ENCODE data around the gene C22orf31.

The C22orf31 gene

DNA sequence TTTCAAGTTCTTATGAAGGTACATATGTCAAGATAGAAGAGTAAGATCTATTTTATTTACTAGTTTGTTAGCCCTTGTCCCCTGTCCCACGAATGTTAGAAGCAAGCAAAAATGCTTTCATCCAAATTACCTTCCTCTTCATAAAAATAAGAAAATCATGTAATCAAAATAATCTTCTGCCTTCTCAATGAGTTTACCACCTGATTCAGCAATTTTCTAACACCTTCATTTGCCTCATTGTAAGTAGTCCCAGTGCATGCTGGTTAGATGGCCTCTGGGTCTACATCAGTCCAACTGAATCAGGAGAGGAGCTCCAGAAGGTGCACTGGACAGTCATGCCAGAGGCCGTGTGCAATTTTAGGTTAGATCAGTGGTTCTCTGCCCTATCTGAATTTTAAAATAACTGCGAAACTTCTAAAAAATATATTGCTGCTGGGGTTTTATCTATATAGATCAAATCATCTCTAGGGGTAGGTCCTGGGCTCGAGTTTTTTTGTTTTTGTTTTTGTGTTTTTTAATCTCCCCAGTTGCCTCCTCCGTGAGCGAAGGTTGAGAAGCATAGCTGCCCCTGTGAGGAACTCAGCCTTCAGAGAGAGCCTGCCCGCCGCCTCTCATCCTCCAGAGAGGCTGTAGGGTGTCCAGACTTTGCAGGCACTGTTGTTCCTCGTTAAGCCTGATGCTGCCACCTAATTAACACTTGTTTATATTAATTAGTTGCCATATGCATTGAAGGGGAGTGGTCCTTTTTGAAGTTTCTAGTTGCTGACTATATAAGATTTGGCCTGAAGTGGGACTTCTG lies 32.2 kb downstream of the C22orf31 start:
- DNase-seq: no peak

DNA sequence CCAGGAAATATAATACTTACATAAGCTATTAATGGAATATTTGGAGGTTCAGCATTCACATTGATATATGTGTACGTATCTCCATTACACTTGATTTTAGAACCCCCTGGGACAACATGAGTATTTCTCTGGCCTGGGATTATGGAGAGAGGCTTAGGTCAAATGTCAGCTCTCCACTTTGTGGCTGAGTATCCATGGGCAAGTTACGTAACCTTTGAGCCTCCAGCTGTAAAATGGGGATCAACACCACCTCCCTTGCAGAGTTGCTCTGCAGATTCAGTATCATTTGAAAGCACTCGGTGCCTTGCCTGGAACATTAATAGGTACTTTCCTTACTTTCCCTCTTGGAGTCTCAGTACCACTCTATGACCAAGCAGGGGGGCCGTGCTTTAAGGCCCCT lies 33.2 kb downstream of the C22orf31 start:
- no peak for DNase-seq

DNA sequence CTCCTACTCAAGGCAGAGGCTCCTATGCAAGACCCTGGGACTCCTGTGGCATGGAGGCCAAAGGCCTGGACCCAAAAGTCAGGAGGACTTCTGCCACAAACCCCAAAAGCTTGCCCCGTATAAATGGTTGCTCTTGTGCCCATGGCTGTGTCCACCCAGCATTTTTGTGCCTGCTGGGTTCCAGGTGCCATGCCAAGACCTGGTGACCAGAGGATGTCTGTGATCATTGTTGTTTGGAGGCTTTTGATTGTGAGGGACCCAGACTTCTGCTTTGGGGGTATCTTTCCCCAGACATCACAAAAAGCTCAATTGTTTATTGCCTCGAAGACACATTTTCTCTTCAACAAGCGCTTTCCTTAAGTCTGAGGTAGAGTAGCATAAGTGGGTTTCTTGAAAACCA lies 35.1 kb downstream of the C22orf31 start:
- no peak for DNase-seq

DNA sequence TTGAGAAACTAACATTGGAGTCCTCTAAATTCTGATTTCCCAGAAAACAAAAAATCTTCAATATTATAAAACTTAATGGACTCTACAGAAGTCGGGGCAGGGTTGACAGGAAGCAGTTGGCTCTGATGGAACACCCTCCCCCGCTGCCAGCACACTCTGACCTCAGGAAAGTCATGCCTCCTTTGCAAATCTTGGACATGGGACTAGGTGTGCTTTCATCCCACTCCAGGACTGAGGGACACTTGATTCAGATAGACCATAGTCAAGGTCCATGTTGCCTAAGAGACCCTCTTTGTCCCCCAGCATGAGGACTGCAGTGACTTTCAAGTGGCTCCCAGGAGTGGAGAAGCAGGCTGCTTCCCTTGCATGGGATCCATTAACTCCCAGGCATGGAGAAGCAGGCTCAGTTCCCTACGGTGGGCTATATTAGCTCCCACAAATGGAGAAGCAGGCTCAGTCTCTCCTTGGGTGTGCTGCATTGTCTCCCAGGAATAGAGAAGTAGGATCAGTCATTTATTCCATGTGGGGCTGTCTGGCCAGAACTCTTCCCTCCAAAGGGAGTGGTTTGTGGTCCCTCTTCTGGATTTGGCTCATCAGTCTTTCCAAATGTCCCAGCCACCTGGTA lies 38.3 kb downstream of the C22orf31 start:
- no peak for DNase-seq

DNA sequence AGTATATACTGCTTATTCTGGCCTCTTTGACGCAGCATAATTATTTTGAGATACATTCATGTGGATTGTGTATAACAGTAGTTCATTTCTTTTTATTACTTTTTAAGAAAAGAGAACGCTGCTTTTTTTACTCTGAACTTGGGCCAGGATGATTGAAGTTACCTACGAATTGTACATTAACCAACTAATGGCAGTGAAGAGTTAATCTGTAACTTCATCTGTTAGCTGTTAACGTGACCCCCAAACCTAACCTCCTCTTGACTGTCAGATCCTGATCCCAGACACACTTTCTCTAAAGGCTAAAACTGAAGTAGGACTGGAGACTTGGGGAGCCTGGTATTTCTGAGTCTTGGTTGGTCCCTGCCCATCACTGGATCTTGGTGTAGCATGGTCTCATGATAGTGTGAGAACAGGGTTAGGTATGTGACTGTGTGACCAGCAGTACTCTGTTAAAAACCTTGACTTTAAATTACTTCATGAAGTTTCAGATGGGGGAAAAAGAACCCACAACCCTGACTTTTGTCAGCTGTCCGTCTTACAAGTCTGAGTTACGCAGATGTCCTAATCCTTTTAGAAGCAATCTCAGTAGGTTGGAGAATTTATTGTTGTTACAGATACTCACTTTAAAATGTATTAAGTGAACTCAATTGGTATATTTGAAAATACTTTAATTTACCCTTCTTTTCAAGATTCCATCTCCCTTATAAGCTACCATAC lies 39.4 kb downstream of the C22orf31 start:
- no peak for DNase-seq

DNA sequence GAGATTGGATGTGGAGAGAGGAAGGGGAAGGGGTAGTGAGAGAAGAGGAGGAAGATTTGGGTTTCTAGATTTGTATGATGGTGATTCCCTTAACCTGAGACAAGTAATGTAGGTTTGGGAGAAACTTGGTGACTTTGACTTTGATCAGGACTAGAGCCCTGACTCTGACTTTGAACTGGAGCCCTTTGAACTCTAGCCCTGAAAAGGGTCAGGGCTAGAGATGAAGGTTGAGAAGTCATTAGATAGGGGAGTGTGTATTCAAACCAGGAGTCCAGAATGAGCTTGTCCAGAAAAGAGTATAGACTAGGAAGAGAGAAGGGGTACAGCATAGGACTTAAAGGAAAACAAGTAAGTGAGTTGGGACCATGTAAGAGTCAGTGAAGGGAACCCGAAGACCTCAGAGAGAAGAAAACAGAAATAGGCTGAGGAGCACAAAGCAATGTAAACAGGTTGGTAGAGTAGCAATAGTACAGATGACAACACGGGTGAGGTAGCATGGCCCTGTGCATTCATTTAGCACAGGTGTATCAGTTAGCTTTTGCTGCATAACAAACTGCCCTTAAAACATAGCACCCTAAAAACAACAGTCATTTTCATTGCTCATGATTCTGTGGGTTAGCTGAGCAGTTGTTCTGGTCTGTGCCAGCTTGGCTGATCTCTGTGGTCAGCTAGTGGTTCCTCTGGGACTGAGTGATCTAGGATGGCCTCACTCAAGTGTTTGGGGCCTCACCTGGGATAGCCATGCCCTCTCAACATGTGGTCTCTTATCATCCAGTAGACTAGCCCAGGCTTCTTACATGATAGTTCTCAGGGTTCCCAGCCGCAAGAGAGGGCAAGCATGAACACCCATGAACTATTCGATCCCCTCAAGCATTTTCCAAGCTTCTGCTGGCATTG lies 43.1 kb downstream of the C22orf31 start:
- no peak for DNase-seq

DNA sequence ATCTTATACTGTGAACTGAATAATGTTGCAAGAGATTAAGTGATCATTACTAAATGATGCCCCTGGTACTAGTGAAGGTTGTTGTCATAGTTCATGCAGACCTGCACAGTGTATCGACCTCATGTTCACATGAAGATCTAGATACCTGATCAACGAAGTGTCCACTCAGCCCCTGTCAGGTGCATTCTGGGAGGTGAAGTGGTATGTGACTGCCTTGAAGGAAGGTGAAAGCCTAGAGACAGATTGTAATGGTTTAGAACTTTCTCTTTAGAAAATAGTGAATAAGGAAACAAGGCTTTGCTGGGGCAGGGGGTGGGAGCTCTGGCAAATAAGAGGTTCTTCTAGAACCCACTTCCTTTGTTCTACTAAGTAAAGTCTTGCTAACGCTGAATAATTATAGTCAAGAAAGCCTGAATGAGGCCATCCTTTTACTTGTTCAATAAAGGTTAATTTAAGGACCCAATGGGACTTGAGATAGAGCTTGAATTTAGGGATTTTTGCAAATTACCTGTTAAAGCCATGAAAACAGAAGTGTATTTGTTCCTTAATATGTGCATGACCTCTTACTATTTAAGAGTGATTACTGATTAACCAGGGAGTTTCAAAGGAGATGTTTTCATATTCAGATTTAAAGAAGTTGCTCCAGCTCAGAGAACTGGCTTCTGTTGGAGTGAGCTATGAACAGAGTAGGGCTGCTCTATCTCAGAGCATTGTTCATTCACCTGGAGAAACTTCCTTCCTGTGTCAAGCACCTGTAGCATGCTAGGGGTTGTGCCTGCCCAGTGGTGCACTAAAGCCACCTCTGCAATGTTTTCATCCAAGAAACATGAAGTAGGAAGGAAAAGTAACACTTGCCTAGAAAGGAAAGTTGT lies 45.3 kb downstream of the C22orf31 start:
- DNase-seq: no peak

DNA sequence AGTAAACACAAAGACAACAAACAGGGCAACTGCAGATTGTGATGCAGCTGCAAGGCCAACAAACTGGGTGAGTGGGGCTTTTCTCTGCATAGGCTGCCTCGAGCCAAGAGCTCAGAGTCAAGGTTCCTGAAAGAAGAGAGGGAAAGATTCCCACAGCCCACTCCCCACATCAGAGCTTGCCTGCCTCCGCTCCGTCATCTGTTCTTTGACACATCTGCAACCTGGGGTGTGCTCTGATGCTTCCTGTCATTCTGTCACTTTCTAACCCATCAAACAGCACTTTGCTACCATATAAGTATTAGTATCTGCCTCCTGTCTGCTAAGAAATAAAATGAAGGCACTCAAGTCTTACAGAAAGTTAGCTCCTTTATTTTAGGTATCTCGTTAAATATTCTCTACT lies 46.9 kb downstream of the C22orf31 start:
- no peak for DNase-seq

DNA sequence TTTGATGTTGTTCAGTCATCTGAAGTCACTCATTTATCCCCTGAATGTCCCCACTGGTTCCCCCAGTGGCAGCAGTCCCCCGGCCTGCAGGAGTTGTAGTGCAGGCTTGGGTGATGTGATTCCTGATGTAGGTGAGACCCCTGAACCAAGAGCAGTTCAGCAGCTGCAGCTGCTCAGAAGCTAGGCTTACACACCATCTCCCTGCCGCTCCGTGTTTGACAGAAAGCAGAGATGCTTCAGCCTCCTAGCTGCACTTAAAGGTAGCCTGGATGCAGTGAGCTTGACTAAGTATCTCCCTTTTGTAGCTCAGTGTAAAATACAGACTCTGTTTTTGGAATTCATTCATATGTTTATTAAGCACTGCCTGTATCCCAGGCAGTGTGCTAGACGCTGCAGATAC lies 47.3 kb downstream of the C22orf31 start:
- DNase-seq: no peak

DNA sequence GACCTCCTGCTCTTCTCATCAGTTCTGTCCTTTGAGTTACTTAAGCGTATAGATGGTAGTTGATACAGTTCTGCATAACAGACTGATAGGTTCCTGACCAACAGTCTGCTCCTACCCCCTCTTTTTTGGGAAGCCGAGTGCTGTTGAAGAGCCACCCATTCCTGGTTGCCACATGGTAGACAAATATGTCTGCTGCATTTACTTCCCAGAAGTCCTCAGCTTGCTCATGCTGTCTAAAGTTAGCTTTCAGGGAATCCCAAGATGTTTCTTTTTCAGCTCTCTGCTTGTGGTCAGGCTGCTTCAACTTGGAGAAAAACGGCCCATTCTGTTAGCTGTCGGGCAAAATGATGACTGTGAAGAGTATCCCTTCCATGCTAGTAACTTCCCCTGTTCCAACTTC lies 48.7 kb downstream of the C22orf31 start:
- DNase-seq: no peak

DNA sequence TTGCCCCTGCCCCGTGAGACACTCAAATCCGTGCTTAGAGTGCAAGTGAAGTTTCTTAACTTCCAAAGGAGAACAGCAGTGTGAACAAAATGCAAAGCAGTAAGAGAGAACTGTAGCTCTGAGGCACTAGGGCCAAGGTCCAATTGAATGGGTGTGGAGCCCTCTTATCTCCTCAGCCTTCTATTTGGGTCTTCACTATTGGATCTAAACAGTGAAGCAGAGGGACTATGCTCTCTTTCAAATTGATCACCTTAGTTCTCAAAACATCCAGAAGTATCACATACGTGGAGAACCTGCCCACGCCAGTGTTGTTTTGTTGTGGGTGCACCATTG lies 49.6 kb downstream of the C22orf31 start:
- no peak for DNase-seq

DNA sequence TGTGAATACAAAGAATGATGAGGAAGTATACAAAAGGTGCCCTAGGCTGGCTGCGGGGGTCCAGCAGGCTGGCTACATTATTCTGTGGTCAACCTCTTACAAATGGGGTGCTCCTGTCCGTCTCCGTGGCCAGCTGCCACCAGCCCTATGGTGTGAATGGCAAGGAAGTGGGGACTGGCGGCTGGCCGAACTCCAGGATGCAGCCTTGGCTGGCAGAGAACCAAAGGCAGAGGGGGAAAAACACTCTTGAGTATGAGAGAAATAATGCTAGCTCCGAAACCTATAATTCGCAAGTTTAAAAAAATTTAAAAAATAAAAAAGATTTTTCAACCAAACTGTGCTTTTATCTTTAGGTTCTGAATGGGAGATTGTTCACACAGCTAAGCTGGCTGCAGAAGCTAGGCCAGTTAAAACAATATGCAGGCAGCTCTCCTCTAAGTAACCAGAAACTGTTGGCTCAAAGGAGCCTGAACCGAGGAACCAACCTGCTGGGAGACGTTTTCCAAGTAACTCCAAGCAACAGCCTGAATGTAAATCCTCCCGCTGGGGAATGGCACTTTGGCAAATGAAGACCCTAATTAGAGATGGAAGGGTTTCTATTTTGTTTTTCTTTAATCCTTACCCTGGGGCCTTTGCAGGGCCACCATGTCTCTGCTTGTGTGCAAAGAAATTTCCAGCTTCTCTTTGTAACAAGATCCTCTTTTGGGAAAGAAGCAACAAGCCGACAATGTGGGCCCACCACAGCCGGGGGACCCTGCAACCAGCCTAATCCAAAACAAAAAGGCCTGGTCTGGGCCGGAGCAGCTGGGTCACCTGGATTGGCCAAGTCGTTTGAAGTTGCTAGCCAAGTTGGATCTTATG lies 50.2 kb downstream of the C22orf31 start:
- DNase-seq: no peak

DNA sequence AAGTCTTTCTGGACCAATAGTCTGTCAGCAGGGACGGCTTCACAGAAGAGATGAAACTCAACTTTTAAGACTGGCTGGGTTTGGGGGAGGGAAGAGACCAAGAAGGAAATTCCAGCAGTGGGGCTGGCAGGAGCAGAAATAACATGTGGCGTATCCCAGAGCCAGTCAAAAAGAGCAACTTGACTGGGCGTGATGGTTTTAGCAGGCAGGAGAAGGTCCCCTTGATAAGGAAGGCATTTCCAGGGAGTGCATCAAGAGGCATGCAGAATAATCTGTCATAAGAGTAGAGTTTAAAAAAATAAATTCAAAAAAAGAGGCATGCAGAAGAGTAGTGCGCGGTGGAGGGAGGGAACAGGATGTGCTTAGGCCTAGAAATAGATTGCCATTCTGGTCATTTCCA lies 52.5 kb downstream of the C22orf31 start:
- DNase-seq: no peak
